Thyroid gland (tissue), 4 donors: ENCODE results near the gene SCGN.

Source experiments
- CTCF ChIP-seq, 6 experiments: fragments of 200-600 bp in 3 of 6; fragments of 450-650 bp in 3 of 6; sonication (generic) in 3 of 6; IDR thresholded peaks; one replicate each; pipeline ENCODE4 v1.5.1; 2016 to 2019; ENCODE audit warnings: antibody characterized with exemption in 6 of 6, mild to moderate bottlenecking in 2 of 6, inconsistent platforms in 1 of 6, moderate library complexity in 1 of 6
- POLR2A ChIP-seq, 2 donors: fragments of 450-650 bp; IDR thresholded peaks; one replicate each; pipeline ENCODE4 v1.6.1; 2017; ENCODE audit warnings: antibody characterized with exemption in 2 of 2, mild to moderate bottlenecking in 2 of 2, moderate library complexity in 1 of 2

- TF ChIP-seq POLR2A (IDR thresholded peaks at IDR 0.05) (no peak), CTCF (IDR thresholded peaks at IDR 0.05) (no peak)
Observed at GRCh38 chr6:25697537-25698340, 45.7 kb downstream of the SCGN start.
